SKM-1 (cell line): ENCODE data around the gene PPP4R4.
"Not testable (repeated sequence)": the region's sequence is repeated elsewhere in the genome, so short reads cannot be mapped to it uniquely, and the experiment has no call there.

Experiments
- DNase-seq: peaks from one replicate; lab custom pipeline; 2025; ENCODE audit not compliant: unreplicated experiment; lab: John Stamatoyannopoulos, UW

The PPP4R4 gene

DNA sequence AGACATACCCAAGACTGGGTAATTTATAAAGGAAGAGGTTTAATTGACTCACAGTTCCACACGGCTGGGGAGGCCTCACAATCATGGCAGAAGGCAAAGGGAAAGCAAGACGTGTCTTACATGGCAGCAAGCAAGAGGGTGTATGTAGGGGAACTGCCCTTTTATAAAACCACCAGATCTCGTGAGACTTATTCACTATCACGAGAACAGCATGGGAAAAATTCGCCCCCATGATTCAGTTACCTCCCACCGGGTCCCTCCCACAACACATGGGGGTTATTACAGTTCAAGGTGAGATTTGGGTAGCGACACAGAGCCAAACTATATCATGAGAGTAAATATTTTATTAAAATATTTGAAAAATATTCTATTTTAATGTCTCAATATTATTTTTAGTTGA is 94.5 kb downstream of the PPP4R4 start:
- not testable (repeated sequence) for DNase-seq

DNA sequence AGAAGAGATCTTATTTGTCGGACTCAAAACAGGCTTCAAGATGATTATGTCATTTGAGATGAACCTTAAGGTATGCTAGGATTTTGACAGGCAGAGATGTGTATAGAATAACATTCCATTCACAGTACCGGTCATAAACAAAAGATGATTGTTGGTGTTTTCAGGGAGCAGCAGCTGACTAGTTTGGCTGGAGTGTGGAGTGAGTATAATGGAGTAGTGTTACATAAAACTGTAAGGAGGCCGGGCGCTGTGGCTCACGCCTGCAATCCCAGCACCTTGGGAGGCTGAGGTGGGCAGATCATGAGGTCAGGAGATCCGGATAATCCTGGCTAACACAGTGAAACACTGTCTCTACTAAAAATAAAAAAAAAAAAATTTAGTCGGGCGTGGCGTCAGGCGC is 95.0 kb downstream of the PPP4R4 start:
- no peak for DNase-seq

- not testable (repeated sequence) for DNase-seq
Measured at GRCh38 chr14:94276898-94277561, 102.9 kb downstream of the PPP4R4 start.

GRCh38 chr14:94278731-94279130 is 104.6 kb downstream of the PPP4R4 start:
- no peak for DNase-seq

DNA sequence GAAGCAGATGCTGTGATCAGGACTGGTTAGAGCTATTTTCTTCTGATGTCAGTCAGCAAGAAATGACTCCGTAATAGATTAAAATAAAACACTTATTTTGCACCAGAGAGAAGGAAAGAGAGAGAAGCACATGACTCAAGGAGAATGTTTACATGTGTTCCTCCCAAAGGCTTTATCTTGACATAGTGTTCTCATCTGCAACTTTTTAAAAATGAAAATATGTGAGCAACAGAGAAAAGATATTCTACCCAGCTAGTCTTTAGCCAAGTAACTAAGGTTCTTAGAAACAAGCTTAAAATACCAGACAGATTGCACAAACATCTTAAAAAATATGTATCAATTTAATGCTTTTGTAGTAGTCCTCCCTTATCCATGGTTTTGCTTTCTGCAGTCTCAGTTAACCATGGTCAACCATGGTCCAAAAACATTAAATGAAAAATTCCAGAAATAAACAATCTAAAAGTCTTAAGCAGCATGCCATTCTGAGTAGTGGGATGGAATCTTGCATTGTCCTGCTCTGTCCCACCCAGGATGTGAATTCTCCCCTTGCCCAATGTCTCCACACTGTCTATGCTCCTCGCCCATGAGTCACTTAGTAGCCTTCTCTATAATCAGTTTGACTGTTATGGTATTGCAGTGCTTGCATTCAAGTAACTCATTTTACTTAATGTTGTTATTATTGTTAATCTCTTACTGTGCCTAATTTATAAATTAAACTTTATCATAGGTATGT is 109.0 kb downstream of the PPP4R4 start:
- no peak for DNase-seq

DNA sequence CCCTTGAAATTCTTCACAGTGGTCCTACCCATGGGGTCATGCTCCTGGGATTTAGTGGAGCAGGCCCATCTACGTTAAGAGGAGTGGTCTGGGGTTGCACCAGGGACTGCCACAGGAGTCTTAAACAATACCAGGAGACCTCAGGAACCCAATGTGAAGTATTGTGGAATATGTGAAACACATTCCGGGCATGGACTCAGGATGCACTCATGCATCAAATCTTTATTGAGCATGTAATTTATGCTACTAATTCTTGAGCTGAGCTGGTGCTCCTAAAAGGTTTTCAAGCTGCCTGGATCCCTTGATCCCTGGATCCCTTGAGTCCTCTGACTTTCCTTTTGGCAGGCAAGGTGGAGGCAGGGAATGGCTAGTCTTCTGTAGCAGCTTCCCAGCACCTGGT is 110.1 kb downstream of the PPP4R4 start:
- no peak for DNase-seq

- no peak for DNase-seq
Measured at GRCh38 chr14:94285158-94285557, 111.0 kb downstream of the PPP4R4 start.

GRCh38 chr14:94288610-94289465 is 114.7 kb downstream of the PPP4R4 start:
- DNase-seq = no peak

DNA sequence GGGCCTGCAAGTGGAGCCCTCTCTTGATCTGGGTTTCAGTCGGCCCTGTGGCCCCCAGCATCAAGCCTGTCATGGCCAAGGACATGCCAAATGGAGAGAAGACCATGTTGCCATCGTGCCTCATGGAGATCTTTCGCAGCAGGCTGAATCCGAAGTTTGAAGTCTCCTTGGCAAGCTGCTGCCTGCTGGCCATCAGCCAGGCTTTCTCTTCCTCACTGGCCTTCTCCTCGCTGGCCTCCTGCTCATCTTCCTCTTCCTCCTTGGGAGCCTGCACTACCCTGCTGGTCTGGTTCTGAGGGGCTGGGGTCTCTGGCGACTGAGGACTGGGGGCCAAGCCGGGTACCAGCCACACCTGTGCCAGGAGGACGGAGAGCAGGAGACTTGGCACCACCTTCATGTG is 116.1 kb downstream of the PPP4R4 start:
- DNase-seq = no peak

DNA sequence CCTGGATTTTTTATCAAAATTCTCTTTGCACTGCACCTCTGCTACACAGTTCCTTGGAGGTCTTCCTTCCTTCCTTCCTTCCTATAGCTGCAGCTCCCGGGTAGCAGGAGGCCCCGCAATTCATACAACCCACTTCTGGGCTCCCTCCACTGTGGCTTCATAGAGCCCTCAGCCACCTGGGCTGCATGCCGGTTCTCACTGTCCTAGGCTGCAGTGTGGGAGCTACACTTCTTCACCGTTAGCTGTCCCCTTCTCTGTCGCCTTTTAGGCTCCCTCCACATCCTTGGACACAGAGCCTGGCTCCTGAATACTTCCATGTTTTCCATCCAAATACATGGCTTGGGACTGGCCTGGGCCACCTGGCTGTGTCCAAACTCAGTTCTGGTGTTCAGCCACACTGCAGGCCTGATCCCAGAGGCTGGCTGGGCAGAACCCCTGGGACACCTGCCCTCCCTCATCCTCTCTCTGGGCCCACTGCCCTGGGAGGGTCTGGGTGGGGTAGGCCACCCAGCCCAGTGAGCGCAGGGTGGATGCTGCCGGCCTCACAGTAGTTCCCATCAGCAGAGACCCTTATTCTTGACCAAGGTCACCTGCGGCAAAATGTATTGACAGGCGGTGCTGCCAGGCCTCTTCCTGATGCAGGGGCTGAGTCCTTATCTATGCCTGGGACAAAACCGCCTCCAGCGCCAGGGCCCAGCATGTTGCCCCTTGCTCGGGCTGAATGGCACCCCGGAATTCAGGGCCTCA is 117.2 kb downstream of the PPP4R4 start:
- no peak for DNase-seq

DNA sequence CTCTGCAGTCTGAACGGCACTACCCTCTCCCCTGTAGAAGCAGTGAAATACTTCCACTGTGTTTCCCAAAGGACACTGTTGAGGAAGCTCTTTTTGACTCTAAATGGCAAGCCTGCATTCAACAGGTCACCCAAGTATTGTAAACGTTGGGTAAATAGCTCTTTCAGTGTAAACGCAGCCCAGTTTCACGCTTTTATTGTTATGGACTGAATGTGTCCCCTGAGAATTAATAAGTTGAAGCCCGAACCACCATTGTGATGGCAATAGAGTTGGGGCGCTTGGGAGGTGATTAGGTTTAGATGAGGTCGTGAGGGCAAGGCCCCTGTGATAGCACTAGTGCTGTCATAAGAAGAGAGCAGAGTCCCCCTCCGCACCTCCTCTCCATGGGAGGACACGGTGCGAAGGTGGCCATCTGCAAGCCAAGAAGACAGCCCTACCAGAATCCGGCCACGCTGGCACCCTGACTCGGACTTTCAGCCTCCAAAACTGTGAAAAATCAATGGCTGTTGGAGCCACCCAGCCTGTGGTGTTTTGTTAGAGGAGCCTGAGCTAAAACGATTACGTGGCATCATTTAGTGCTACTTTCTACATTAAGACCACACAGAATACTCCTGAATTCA is 117.9 kb downstream of the PPP4R4 start:
- DNase-seq = no peak

GRCh38 chr14:94292526-94292871 is 118.4 kb downstream of the PPP4R4 start:
- DNase-seq = no peak

DNA sequence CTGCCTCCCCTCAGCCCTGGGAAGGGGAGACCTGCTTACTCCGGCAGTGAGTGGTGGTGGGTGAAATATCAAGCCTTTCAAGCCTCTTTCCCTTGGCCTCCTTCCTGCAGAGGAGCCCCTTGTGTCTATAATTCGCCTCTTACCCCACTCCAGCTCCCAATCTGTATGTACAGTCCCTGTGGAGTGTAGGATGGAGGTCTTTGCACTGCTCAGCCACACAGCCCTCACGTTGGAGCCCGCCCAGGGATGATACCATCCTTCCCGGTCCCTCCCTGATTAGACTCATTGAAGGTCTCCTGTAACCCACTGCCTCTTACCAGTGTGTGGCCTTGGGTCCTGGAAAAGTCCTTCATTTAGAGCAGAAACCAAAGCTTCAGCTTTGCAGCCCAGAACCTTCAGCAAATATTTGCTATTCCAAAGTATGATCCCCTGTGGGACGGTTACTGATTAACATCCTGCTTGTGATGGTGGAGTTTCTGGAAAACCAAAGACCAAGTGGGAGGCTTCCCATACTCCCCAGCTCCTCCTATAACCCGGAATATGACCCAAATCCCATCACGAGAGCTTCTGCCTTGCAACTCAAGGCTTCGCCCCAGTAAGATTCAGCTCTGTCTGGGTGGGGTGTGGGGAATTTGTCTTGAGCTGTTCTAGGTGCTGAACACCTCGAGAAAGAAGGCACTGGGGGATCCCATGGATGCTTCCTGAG is 118.9 kb downstream of the PPP4R4 start, which contains the start of gene SERPINA10:
Gene SERPINA10 (minus strand): TSS at position 397 of the 706 bp plus-strand sequence. CDS start 2,675 bp downstream, outside the sequence.
- DNase-seq = no peak

DNA sequence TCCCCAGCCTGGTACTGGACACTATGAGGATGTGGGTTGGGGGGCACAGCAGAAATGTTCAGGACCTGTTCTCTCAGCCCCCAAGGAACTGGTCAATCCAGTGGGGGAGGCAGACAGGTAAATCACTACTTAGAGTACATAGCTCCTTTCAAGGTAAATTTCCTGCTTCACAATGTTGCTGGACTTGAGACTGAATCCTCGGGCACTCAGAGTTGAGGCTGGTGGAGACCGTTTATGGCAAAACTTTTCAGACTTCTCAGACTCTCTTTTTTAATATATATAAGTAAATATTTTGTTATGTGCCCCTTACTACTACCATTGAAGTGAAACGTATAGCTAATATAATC is 119.4 kb downstream of the PPP4R4 start:
- no peak for DNase-seq

GRCh38 chr14:94295360-94296180 is 121.4 kb downstream of the PPP4R4 start:
- DNase-seq = no peak

DNA sequence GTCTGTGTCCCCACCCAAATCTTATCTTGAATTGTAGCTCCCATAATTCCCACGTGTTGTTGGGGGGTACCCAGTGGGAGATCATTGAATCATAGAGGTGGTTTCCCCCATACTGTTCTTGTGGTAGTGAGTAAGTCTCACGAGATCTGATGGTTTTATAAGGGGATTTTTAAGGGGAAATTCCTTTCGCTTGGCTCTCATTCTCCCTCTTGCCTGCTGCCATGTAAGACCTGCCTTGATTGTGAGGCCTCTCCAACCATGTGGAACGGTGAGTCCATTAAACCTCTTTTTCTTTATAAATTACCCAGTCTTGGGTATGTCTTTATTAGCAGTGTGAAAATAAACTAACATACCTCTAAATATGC is 122.0 kb downstream of the PPP4R4 start:
- DNase-seq = not testable (repeated sequence)

GRCh38 chr14:94298130-94298529 is 124.0 kb downstream of the PPP4R4 start:
- no peak for DNase-seq

DNA sequence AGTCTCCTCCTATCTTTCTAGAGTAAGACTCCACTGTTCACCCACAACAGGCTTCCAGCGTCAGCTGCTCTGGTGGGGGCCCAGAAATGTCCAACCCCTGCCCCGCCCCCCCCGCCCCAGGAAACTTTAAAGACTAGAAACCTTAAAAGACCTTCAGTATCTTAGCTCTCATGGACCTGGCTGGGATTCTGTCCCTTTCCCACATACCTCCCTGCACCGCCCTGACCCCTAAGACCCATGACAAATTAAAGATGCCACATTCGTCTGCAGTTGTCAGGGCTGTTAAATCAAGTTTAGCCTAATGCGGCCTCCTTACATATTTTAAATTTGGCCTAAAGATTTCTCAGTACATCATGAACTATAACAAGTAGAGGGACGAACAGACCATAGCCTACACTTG is 129.0 kb downstream of the PPP4R4 start:
- no peak for DNase-seq

- no peak for DNase-seq
Measured at GRCh38 chr14:94304243-94304642, 130.1 kb downstream of the PPP4R4 start.
